ENCODE results near the gene PLXNA1.

Gene PLXNA1

GRCh38 chr3:126982471-126983175 is at the start of gene PLXNA1:
PLXNA1 (plus strand) TSS chr3:126983115; CDS start chr3:126988594, 5,479 bp downstream.
- DNase-seq: peak; percentile 82

- DNase-seq: no peak
Observed at GRCh38 chr3:126934031-126934531, 48.8 kb upstream of the PLXNA1 start.

DNA sequence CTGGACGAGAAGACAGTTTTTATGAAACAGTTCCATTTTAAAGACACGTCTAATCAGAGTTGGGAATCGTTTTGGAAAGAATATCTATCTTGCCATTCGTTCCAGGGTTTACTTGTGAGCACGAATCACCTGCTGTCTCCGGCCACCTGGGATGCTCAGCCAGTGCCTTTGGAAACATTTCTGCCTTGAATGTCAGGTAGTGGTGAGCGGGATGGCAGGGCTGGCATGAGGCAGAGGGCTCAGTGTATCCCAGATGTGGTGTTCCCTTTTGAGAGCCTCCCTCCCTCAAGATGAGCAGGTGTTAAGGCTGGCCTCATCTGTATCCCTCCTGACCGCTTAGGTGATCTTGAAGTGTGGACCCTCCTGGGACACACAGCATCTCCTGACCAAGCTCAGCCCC is 47.9 kb upstream of the PLXNA1 start:
- no peak for DNase-seq

DNA sequence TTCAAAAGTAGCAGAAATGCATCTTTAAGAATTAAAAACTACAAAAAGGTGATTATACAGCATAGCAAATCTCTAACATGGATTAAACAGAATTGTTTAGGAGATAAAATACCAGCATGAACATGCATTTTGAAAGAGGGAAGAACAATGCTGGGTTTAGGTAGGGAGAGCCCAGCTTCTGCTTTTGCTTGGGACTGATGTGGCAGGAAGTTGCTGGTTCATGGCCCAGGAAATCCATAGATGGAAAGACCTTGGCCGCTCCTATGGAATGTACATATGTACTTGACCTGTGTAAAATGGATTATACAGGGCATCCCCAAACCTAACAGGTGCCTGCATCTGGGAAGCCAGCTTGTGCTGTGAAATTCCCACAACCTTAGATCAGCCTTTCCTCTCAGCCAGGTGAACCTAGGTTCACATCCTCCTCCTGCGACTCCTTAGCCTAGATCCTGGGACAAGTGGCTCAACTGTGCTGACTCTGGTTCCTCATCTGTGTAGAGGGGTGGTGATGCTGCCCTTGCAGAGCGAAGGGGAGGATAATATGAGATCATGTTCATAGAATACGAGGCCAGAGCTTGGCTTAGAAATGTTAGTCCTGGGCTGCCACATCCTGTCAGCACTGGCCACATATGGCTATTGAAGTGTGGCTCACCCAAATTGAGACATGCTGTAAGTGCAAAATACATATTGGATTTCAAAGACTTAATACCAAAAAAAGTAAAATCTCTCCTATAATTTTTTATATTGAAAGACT is 47.0 kb upstream of the PLXNA1 start:
- no peak for DNase-seq

DNA sequence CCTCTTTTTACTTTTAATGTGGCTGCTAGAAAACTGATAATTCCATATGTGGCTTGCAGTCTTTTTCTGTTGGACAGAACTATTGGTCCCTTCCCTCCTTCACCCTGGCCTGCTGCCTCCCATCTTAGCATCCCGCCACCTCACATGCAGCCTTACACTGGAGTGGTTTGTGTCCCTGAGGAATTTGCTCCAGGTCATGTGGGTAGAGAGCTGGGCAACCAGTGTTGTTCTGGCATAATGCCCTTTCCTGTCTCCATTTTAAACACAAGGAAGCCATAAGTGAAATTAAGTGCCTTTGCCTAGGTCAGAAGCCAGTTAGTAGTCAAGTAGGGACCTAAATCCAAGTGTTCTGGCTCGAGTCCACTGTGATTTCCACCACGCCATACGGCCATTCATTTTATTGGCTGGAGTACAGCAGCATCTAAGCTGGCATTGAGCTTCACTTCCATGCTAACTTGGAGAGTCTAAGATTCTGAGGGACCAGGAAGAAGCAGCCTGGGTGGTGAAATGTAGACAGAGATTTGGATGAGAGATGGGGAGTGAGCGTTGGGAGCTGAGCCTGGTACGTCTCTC is 46.0 kb upstream of the PLXNA1 start:
- DNase-seq: no peak

GRCh38 chr3:126937533-126937932 is 45.4 kb upstream of the PLXNA1 start:
- DNase-seq: no peak

- no peak for DNase-seq
Observed at GRCh38 chr3:126937973-126938372, 44.9 kb upstream of the PLXNA1 start.

GRCh38 chr3:126938520-126939337 is 44.2 kb upstream of the PLXNA1 start:
- DNase-seq: no peak

DNA sequence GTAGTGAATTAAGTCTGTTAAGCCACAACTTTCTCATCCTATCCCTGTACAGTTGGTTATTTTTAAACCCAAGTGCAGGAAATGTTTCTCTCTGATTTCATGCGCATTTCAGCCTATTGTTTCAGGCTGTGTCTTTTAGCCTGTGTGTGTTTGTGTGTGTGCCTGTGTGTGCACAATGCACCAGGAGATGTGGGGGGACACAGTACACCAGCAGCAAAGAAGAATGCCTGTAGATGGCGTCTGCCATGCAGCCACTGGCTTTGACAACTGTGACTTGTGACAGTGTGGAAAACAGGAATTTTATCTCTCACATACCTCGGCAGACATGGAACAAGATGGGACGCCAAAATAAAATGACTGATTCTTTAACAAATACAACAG is 43.6 kb upstream of the PLXNA1 start:
- no peak for DNase-seq

DNA sequence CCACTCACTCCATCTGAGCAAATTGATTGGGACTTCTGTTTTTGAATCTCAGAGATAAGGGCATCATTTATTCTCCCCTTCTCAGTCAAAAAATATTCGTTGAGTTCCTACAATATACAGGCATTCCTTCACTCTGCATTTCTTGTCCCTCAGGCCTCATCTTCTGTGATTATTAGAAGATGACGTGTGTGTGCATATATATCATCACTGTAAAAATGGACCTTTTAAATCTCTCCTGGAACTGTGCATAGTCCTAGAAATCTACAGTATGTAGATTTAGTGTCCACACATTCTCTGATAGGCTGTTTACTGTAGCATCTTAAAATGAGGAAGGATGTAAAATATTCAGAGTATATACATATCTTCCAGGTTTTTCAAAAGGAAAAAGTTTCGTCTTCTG is 43.2 kb upstream of the PLXNA1 start:
- no peak for DNase-seq

- DNase-seq: no peak
Observed at GRCh38 chr3:126941721-126942270, 41.1 kb upstream of the PLXNA1 start.

GRCh38 chr3:126944089-126944965 is 38.6 kb upstream of the PLXNA1 start:
- no peak for DNase-seq

- no peak for DNase-seq
Observed at GRCh38 chr3:126945171-126945721, 37.7 kb upstream of the PLXNA1 start.

DNA sequence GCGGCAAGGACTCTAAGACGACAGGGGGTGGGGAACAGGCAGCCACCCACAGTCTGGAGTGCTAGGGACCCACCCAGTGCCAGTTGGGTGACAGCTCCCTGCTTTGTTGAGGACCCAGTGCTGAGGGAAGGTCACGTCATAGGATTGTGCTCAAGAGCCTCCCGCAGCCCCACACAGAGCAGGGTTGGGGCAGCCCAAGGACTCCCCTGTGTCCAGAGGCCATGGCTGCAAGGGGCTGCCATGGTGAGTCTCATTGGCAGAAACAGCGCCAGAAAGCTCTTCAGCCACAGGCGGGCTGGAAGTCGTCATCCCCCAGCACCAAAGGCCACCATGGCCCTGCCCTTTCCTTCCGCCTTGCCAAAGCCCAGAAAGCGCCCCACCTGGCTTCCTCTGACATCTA is 37.0 kb upstream of the PLXNA1 start:
- DNase-seq: no peak

GRCh38 chr3:126946405-126946804 is 36.5 kb upstream of the PLXNA1 start:
- DNase-seq: no peak

DNA sequence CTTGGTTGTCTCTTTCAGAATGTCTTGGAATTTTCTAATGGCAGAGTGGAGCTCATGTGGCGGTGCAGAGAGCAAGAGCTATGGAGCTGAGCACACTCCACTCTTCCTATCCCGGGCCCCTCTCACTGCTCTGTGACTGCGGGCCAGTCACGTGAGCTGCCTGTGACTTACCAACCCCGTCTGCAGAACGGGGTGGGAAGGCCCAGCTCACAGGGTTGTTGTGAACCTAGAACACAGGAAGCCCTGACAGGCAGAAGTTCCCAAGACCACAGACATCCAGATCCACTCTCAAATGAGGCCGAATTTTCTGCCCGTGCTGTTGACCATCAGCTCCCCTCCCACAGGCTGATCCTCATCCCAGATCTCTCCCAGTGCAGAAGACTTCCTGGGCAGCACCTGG is 35.5 kb upstream of the PLXNA1 start:
- DNase-seq: no peak

DNA sequence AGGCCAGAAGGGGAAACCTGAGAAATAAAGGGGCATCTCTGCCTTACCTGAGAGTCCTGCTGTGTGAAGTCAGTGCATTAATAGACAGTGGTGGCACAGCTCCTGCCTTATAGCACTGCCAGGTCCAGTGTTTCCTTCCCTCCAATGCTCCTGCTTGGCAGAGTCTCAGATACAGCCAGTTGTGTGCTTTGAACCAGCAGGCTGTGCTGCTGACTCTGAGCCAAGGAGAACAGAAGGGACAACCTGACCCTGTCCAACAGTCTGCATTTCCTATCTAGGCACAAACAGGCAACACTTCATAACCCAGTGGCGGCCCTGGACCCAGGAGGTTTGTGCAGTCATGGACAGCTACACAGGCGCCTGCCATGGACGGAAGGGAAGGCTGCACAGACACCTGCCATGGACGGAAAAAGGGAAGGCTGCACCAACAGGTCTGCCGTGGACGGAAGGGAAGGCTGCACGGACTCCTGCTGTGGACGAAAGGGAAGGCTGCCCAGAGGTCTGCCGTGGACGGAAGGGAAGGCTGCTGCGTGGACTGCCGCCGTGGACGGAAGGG is 33.9 kb upstream of the PLXNA1 start:
- no peak for DNase-seq

- no peak for DNase-seq
Observed at GRCh38 chr3:126951561-126951960, 31.4 kb upstream of the PLXNA1 start.

- DNase-seq: no peak
Observed at GRCh38 chr3:126952261-126952982, 30.5 kb upstream of the PLXNA1 start.

DNA sequence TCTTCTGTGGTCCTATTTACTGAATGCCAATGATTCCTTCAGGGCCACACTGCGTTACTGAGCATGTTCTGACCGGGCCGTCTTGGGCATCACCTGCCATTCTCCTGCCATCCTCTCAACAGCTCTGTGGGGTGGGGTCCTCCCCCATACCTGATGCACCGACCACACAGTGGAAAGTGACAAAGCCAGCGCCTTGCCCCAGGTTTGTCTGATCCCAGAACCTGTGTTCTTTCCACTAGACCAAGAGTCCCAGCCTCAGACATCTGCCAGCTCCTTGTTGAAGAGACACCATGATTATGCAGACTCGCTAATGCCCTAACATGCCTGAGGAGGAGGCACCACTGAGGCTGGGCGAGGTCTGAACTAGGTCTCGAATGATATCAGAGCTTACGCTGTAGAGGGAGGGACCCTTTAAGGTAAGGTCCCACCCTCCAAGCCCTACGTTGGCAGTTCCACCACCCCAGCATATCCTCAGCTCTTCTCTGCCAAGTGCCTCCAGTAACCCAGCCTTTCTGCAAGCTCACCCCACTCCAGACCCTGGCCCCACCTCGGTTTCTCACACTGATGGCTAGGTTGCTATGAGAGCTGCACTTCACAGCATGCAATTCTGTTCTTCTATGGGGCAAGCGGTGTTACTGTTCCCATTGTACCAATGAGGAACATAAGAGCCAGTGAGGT is 29.8 kb upstream of the PLXNA1 start:
- DNase-seq: no peak

Measured in T1000 (cell line).